Ovary (tissue), 3 donors: ENCODE results near the gene GSTM5.

Source experiments
- CTCF ChIP-seq, 3 donors: fragments of 450-650 bp in 2 of 3; fragments of 200-600 bp in 1 of 3; IDR thresholded peaks; one replicate each; pipeline versions ENCODE4 v1.5.1 to v1.8.0; 2016 to 2022; ENCODE audit warnings: antibody characterized with exemption in 3 of 3, mild to moderate bottlenecking in 1 of 3
- POLR2A ChIP-seq: fragments of 450-650 bp; IDR thresholded peaks from one replicate; pipeline ENCODE4 v1.6.1; 2017; ENCODE audit warnings: antibody characterized with exemption, mild to moderate bottlenecking, moderate library complexity
- donor health status: DM: no; HTN: no; CAD: no.

GRCh38 chr1:109717729-109718128 lies 5.7 kb downstream of the GSTM5 start:
- TF ChIP-seq CTCF (IDR thresholded peaks at IDR 0.05) (no peak), POLR2A (no peak)
